ENCODE data around the gene NPHP4.

The NPHP4 gene

DNA sequence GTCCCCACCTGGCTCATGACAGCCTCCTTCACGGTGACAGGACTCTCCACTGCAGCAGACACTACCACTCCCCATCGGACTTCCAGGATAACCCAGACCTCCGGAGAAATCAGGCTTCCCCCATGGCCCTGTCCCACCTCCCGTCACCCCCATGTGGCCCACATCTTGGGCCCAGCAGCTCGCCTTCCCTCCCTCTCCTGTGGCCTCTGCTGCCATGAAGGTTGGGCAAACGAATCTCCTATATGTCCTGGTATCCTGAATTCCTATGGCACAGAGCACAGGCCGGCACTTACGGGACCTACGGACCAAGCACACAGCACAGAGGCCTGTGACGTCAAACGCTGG lies 82.0 kb downstream of the NPHP4 start:
- TF ChIP-seq, protein P1, sequence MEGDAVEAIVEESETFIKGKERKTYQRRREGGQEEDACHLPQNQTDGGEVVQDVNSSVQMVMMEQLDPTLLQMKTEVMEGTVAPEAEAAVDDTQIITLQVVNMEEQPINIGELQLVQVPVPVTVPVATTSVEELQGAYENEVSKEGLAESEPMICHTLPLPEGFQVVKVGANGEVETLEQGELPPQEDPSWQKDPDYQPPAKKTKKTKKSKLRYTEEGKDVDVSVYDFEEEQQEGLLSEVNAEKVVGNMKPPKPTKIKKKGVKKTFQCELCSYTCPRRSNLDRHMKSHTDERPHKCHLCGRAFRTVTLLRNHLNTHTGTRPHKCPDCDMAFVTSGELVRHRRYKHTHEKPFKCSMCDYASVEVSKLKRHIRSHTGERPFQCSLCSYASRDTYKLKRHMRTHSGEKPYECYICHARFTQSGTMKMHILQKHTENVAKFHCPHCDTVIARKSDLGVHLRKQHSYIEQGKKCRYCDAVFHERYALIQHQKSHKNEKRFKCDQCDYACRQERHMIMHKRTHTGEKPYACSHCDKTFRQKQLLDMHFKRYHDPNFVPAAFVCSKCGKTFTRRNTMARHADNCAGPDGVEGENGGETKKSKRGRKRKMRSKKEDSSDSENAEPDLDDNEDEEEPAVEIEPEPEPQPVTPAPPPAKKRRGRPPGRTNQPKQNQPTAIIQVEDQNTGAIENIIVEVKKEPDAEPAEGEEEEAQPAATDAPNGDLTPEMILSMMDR (IDR thresholded peaks at IDR 0.05; ENCODE audit: borderline replicate concordance, control extremely low read depth, extremely low read depth, insufficient read depth, missing control alignments), result no peak

GRCh38 chr1:5909576-5910275 lies 82.5 kb downstream of the NPHP4 start:
- DNase-seq (ENCODE audit: low spot score), result no peak
- in situ Hi-C loops (cut with MboI; ENCODE audit: low sequenced_read_pairs, unreplicated experiment), result loop anchor here (25.0 kb wide), 1 partner anchor 397 kb away; no protein-coding TSS in a partner anchor
- TF ChIP-seq, protein P1 (IDR thresholded peaks at IDR 0.05; ENCODE audit: borderline replicate concordance, control extremely low read depth, extremely low read depth, insufficient read depth, missing control alignments), result no peak

More for the DNA sequence above, 82.0 kb downstream of the NPHP4 start:
- DNase-seq (ENCODE audit: low spot score), result no peak
- in situ Hi-C loops (cut with MboI; ENCODE audit: low sequenced_read_pairs, unreplicated experiment), result loop anchor here (25.0 kb wide), 1 partner anchor 398 kb away; no protein-coding TSS in a partner anchor

DNA sequence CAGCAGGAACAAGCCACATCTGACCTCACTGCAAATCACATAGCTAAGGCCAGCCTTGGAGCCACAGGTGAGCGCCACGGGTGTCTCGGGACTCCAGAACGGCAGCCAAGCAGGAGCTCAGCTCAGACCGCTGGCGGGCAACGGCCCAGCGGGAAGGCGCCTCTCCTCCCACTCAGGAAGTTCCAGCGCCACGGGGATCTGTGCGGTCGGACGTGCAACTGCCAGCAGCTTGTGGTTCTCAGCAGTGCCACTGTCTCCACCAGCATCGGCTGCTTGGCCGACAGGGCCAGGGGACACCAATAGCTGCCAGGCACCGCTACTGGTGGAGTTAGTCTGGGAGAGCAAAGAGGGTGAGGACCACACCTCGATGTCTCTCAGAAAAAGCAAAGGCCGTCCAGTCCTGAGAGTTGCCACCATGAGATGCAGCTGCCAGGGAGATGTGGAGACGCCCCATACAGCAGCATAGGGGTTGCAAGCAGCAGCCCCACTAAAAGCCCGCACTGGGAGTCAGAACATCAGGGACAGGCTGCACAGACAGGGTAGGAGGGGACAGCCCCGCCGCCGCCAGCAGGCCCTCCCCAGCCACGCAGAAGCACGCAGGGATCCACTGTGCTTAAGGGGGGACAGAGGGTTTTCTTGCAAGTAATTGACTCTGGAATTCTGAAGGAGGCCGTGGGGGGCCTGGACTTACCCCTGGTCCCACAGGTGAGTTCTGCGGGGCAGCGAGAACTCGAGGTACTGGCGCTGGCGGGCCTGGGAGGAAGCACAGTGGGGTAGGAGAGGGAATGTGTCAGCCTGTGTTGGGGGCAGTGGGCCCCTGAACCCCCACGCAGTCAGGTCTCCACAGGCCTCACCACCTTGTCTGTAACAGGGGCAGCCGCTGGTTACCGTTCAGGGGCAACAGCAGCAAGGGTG lies 83.5 kb downstream of the NPHP4 start:
- TF ChIP-seq, protein P1 (IDR thresholded peaks at IDR 0.05; ENCODE audit: borderline replicate concordance, control extremely low read depth, extremely low read depth, insufficient read depth, missing control alignments), result no peak
- in situ Hi-C loops (cut with MboI; ENCODE audit: low sequenced_read_pairs, unreplicated experiment), result loop anchor here (25.0 kb wide), 1 partner anchor 396 kb away; no protein-coding TSS in a partner anchor
- no peak for DNase-seq (ENCODE audit: low spot score)

- in situ Hi-C loops (cut with MboI; ENCODE audit: low sequenced_read_pairs, unreplicated experiment), result loop anchor here (25.0 kb wide), 1 partner anchor 396 kb away; no protein-coding TSS in a partner anchor
- TF ChIP-seq, protein P1 (IDR thresholded peaks at IDR 0.05; ENCODE audit: borderline replicate concordance, control extremely low read depth, extremely low read depth, insufficient read depth, missing control alignments), result no peak
Observed at GRCh38 chr1:5907966-5908365, 84.3 kb downstream of the NPHP4 start.

DNA sequence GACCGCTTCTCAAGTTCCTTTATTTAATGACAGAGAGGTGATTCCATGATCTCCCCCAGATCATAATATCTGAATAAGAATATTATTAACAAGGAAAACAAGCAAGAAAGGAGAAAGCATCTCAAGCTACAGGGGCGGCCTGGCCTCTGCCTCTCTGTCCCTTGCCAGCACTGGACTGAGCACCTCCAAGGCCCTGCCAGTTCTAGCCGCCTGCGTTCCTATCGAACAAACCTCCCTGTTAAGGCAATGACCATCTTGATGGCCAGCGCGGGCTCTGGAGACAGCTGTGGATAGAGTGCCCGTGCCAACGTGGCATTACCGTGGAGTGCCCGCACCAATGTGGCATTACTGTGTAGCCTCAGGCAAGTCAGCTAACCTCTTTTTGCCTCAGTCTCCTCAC lies 84.8 kb downstream of the NPHP4 start:
- in situ Hi-C loops (cut with MboI; ENCODE audit: low sequenced_read_pairs, unreplicated experiment), result loop anchor here (25.0 kb wide), 1 partner anchor 395 kb away; no protein-coding TSS in a partner anchor
- TF ChIP-seq, protein P1 (IDR thresholded peaks at IDR 0.05; ENCODE audit: borderline replicate concordance, control extremely low read depth, extremely low read depth, insufficient read depth, missing control alignments), result no peak
- DNase-seq (ENCODE audit: low spot score), result no peak

More at GRCh38 chr1:5907966-5908365, 84.3 kb downstream of the NPHP4 start:
- DNase-seq (ENCODE audit: low spot score), result no peak

DNA sequence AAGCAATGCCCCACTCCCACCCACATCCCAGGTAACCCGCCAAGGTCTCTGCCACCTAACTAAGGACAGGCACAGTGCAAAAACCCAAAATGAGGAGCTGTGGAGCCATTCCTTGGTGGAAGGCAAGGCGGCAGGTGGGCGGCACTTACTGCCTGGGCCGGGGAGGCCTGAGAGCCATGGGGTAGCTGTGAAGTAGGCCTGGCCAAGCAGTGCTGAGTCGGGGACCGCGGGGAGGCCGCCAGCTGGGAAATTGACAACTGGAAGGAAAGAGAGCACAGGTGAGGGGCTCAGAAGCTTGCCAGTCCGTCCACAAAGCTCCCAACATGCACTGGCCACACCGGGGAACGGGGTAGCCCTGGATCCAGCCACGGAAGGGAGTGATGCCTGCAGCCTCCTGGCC lies 85.3 kb downstream of the NPHP4 start:
- TF ChIP-seq, protein P1 (IDR thresholded peaks at IDR 0.05; ENCODE audit: borderline replicate concordance, control extremely low read depth, extremely low read depth, insufficient read depth, missing control alignments), result no peak
- in situ Hi-C loops (cut with MboI; ENCODE audit: low sequenced_read_pairs, unreplicated experiment), result loop anchor here (25.0 kb wide), 1 partner anchor 395 kb away; no protein-coding TSS in a partner anchor
- DNase-seq (ENCODE audit: low spot score), result no peak
